GM12874 (cell line): Measurements from ENCODE around the gene KIF23.

ENCODE experiments used
- CTCF ChIP-seq: IDR thresholded peaks from 2 replicates; pipeline ENCODE4 v1.5.1; 2011; ENCODE audit warnings: low read depth, mild to moderate bottlenecking, control low read depth, low read length, moderate library complexity; ENCODE audit not compliant: insufficient read depth

Gene KIF23

GRCh38 chr15:69472046-69472445, 57.9 kb downstream of the KIF23 start:
- TF ChIP-seq CTCF, result no peak

GRCh38 chr15:69472562-69472961, 58.4 kb downstream of the KIF23 start:
- no peak for TF ChIP-seq CTCF

GRCh38 chr15:69474291-69474690, 60.1 kb downstream of the KIF23 start:
- TF ChIP-seq CTCF, result no peak

GRCh38 chr15:69474846-69475455, 60.8 kb downstream of the KIF23 start:
- no peak for TF ChIP-seq CTCF

GRCh38 chr15:69475769-69476358, 61.7 kb downstream of the KIF23 start:
- peak; percentile 93 for TF ChIP-seq CTCF

GRCh38 chr15:69476704-69477473, 62.7 kb downstream of the KIF23 start:
- no peak for TF ChIP-seq CTCF

- peak; percentile 88 for TF ChIP-seq CTCF
Observed at GRCh38 chr15:69478259-69478781, 64.2 kb downstream of the KIF23 start.
